ENCODE data around the gene EDRF1. TPM values are rescaled to one million over a fixed set of nuclear protein-coding genes. Genes with fewer than 3 reads are reported as not detected.

Gene EDRF1
- total and polyA plus RNA-seq, 2 donors (not counting 1 experiment from before 2014, with no cell fraction given): 26.1 to 63.0 TPM

Other genes with a start within 250 kb of the EDRF1 start
- gene TEX36, start 36.5 kb upstream of the EDRF1 start, total RNA-seq: not detected in 2 replicates
- gene TEX36, start 36.5 kb upstream of the EDRF1 start, polyA plus RNA-seq: not detected in 2 replicates
- gene MMP21, start 56.1 kb downstream of the EDRF1 start, total RNA-seq: 0.15 TPM in 2 replicates
- 0.18 and 0.39 TPM in 2 replicates for gene MMP21, start 56.1 kb downstream of the EDRF1 start, polyA plus RNA-seq
- gene UROS, start 103.5 kb downstream of the EDRF1 start, total RNA-seq: 28.3 and 30.8 TPM in 2 replicates
- gene UROS, start 103.5 kb downstream of the EDRF1 start, polyA plus RNA-seq: 28.1 and 37.1 TPM in 2 replicates
- 40.7 and 43.5 TPM in 2 replicates for gene BCCIP, start 103.8 kb downstream of the EDRF1 start, total RNA-seq
- gene BCCIP, start 103.8 kb downstream of the EDRF1 start, polyA plus RNA-seq: 10.5 and 14.5 TPM in 2 replicates
- 10.9 and 12.4 TPM in 2 replicates for gene DHX32, start 161.6 kb downstream of the EDRF1 start, total RNA-seq
- 5.2 and 5.4 TPM in 2 replicates for gene DHX32, start 161.6 kb downstream of the EDRF1 start, polyA plus RNA-seq
- gene FANK1, start 176.9 kb downstream of the EDRF1 start, total RNA-seq: 0.75 TPM in 1 of 2 replicates, not detected in the other
- 0.13 and 0.23 TPM in 2 replicates for gene FANK1, start 176.9 kb downstream of the EDRF1 start, polyA plus RNA-seq

Data from B cell (primary cell).